AG10803 (cell line): Measurements from ENCODE around the gene C1D.
A peak's percentile ranks its signal among the peaks of the same experiment; 100 is the strongest.

Experiments
- DNase-seq: peaks from one replicate; pipeline ENCODE4 v3.0.0; 2010; ENCODE audit warnings: low read depth
- H3K4me3 ChIP-seq: 2 replicates; pipeline ENCODE4 v1.5.1; 2011; ENCODE audit warnings: mild to moderate bottlenecking, low read length, control low read depth
- TF ChIP-seq, protein P1 (sequence below): conservative IDR thresholded peaks from 2 replicates; pipeline ENCODE4 v1.5.1; 2011; ENCODE audit warnings: mild to moderate bottlenecking, low read length, control low read depth, inconsistent platforms

The C1D gene

DNA sequence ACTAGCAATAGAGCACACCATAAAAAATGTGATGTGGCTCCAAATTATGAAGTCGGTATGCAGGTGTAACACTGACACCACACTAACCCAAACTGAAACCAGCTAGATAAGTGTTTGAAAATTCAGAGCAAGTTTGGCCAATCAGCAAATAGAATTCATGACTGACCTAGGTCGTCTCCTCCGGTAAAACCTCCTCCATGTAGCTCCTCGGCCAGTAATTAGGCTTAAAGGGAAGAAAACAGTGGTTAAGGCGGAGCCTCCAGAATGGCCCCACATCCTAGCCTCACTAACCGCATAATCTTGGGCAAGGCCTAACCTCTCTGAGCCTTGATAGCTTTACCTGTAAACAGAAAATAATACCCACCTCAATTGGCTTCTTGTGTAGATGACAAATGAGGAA, 30.1 kb downstream of the C1D start:
- no peak overlapping the region for H3K4me3 ChIP-seq
- TF ChIP-seq, protein P1, sequence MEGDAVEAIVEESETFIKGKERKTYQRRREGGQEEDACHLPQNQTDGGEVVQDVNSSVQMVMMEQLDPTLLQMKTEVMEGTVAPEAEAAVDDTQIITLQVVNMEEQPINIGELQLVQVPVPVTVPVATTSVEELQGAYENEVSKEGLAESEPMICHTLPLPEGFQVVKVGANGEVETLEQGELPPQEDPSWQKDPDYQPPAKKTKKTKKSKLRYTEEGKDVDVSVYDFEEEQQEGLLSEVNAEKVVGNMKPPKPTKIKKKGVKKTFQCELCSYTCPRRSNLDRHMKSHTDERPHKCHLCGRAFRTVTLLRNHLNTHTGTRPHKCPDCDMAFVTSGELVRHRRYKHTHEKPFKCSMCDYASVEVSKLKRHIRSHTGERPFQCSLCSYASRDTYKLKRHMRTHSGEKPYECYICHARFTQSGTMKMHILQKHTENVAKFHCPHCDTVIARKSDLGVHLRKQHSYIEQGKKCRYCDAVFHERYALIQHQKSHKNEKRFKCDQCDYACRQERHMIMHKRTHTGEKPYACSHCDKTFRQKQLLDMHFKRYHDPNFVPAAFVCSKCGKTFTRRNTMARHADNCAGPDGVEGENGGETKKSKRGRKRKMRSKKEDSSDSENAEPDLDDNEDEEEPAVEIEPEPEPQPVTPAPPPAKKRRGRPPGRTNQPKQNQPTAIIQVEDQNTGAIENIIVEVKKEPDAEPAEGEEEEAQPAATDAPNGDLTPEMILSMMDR: no peak
- no peak for DNase-seq

DNA sequence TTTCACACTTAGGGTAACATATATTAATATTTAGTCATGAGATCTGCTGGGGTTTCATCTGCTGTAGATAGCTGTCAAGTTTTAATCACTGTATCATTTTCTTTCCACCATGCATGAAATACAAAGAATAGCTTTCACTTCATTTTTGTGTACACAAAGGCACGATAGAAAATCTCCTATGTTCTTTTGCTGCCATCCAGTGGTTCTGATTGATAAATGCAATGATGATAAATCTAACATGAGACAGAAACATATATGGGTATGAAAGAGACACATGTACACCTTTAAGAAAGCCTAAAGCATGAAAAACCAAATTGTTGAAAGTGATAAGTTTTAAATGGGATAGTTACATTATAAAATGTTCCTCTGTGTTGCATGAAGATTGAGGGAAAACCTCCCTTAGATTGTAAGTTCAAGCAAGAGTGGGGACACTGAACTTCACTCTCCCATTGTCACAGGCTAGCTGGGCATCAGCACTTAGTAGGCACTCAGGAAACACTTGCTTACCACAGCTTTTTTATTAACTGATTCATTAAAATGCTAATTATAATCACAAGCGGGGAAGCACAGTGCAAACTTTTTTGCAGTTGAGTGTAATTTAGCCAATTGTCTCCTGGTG, 31.2 kb downstream of the C1D start:
- DNase-seq: peak; percentile 64
- no peak overlapping the region for H3K4me3 ChIP-seq
- TF ChIP-seq, protein P1: peak; percentile 82

DNA sequence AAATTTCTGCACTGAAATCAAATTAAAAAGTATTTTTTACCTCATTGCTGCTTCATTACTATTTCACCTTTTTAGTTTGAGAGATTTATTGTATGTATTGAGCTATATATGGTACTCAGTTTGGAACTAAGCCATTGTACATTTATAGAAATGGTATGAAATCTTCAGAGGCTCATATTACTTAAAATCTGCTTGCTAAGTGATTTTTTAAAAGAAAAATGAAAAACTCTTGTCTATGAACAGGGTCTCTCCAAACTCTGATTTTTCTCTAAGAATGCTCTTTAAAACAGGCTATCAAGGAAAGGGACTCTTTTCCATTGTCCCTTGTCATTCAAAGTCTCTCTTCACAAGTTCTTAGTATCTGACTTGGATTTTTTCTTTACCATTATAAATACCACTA, 31.8 kb downstream of the C1D start:
- DNase-seq: no peak
- TF ChIP-seq, protein P1: no peak
- no peak overlapping the region for H3K4me3 ChIP-seq

DNA sequence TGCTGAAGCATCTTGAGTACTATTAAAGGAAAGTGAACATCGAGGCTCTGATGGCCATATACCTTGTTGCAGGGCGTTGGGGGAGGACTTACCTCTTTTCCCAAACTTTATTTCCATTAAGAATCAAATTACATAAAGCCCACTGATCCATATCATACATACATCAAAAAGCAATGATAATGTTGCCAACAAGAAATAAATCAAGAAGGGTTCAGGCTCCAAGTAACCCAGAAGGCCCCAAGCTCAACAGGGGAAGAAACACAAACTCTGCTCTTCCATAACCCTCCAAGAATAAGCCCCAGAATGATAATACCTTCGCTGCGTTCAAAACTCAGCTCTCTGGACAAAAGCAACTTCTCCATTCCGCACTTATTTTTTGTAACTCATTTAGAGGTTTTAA, 32.3 kb downstream of the C1D start:
- no peak overlapping the region for H3K4me3 ChIP-seq
- TF ChIP-seq, protein P1: no peak
- DNase-seq: no peak

DNA sequence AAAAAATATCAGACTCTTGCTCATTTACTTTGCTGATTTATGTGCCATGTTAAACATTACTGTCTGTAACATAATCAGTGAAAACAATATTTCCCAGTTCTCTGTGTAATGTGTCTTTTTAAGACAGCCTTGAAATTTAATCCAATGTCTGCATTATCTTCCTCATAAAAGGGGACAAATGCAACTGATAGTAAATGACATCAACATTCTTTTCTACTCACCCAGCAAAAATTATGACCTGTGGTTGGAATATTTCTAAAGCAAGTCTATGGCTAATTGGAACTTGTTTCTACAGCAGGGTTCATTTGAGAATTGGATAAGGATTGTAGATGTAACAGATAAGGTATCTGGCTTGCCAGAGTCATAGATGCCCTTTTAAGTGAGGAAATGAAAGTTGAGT, 34.8 kb downstream of the C1D start:
- TF ChIP-seq, protein P1: no peak
- peak; percentile 55 for DNase-seq

DNA sequence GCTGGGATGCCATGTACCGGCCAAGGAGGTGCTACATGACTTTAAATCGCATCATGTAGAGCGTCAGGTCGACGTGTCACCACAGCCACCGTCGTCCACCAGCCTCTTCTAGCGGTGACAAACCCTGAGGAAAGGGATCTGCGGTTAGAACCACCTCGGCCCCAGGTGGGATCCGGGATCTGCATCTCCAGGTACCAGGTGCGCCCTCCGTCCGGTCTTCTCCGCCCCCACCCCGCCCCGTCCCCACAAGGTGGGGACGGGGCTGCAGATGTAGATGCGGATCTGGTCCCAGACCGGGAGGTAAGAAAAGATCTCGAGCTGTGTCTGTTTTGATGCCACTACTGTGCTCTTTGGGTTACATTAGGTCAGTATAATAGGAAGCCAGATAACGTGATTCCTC, 38.4 kb downstream of the C1D start:
- no peak for DNase-seq
- TF ChIP-seq, protein P1: no peak
- H3K4me3 ChIP-seq: no peak overlapping the region

More for the DNA sequence above, 34.8 kb downstream of the C1D start:
- H3K4me3 ChIP-seq: no peak overlapping the region

DNA sequence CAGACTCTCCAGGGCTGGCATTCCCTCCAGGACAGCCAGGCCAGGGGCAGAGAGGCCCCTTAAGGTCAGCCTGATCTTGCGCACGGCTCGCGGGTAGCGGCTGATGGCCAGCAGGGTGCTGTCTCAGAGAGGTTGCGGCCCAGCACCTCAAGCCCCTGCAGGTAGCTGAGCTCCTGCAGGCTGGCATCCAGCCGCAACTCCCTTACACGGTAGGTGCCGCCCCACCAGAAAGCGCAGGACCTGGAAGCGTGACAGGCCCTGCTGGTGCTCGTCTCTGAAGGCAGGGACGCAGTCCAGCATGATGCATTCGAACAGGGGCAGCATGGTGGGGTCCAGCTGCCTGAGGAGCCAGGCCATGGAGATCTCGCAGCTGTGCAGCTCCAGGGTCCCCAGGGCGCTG, 38.9 kb downstream of the C1D start:
- DNase-seq: no peak
- no peak overlapping the region for H3K4me3 ChIP-seq
- TF ChIP-seq, protein P1: no peak
